MM.1S (cell line): ENCODE results near the gene AGPAT2.

ENCODE experiments used
- EZH2 ChIP-seq: fragments of 300-600 bp; sonication (generic); optimal IDR thresholded peaks from 2 replicates; pipeline ENCODE3; 2017; ENCODE audit warnings: low read depth, mild to moderate bottlenecking, antibody characterized with exemption, low read length, mixed read lengths
- EZH2phosphoT487 ChIP-seq: fragments of 300-600 bp; sonication (generic); IDR thresholded peaks from 2 replicates; pipeline ENCODE4 v1.6.1; 2018; ENCODE audit warnings: antibody characterized with exemption, low read length
- TF ChIP-seq, protein P1 (sequence below): fragments of 300-600 bp; sonication (generic); IDR thresholded peaks from 2 replicates; pipeline ENCODE4 v1.5.1; 2016; ENCODE audit warnings: antibody characterized with exemption, low read length, mixed read lengths

DNA sequence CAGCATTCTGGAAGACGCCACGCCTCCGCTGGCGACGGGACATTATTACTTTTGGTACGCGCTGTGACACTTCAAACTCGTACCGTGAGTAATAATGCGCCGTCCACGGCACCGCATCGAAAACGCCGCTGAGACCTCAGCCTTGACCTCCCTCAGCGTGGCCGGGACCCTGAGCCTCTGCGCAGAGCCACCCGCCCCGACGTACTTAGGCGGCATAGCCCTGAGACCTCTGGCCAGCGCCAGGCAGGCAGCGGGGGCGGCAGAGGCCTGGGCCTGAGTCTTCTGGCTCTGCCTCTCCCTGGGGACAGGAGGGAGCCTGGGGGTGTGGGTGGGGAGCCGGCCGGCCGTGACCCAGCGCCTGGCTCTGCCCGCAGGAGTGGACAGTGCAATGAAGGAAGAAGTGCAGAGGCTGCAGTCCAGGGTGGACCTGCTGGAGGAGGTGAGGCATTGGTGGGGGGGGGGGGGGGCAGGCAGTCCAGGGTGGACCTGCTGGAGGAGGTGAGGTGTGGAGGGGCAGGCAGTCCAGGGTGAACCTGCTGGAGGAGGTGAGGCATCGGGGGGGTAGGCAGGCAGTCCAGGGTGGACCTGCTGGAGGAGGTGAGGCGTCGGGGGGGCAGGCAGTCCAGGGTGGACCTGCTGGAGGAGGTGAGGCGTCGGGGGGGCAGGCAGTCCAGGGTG, 16.5 kb downstream of the AGPAT2 start:
- TF ChIP-seq, protein P1, sequence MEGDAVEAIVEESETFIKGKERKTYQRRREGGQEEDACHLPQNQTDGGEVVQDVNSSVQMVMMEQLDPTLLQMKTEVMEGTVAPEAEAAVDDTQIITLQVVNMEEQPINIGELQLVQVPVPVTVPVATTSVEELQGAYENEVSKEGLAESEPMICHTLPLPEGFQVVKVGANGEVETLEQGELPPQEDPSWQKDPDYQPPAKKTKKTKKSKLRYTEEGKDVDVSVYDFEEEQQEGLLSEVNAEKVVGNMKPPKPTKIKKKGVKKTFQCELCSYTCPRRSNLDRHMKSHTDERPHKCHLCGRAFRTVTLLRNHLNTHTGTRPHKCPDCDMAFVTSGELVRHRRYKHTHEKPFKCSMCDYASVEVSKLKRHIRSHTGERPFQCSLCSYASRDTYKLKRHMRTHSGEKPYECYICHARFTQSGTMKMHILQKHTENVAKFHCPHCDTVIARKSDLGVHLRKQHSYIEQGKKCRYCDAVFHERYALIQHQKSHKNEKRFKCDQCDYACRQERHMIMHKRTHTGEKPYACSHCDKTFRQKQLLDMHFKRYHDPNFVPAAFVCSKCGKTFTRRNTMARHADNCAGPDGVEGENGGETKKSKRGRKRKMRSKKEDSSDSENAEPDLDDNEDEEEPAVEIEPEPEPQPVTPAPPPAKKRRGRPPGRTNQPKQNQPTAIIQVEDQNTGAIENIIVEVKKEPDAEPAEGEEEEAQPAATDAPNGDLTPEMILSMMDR = no peak
- no peak for TF ChIP-seq EZH2phosphoT487
- TF ChIP-seq EZH2 = no peak
